A549 (cell line): ENCODE results near the gene IGFALS. TPM values are rescaled to one million over a fixed set of nuclear protein-coding genes. Genes with fewer than 3 reads are reported as not detected.

Experiments
- ATAC-seq, 2 experiments: fragments of 200-7000 bp in 1 of 2; fragments of >200 bp in 1 of 2; cut with Nextera tagmentation in 1 of 2; cut with Tn5 transposase in 1 of 2; 3 replicates each; pipeline versions ENCODE4 v1.8.0 to v1.9.1; 2018 to 2020; ENCODE audit warnings: mild to moderate bottlenecking in 1 of 2, moderate library complexity in 1 of 2
- CTCF ChIA-PET: fragments of 300-600 bp; sonication (Branson Sonifier 250); formaldehyde crosslinking; extraction: SDS; loops from one replicate; lab custom pipeline; 2021; ENCODE audit warnings: antibody characterized with exemption, inconsistent platforms; lab: Yijun Ruan, JAX
- POLR2A ChIA-PET: fragments of 350-600 bp; formaldehyde crosslinking; extraction: SDS; loops from one replicate; lab custom pipeline; 2021; ENCODE audit warnings: antibody characterized with exemption, inconsistent platforms; lab: Yijun Ruan, JAX
- DNase-seq, 2 experiments: peaks; one replicate each; pipeline versions ENCODE4 v3.0.0 to v3.0.0-alpha.2; 2011 to 2016; ENCODE audit warnings: low read depth in 1 of 2, low spot score in 1 of 2
- FAIRE-seq: peaks from 2 replicates; lab custom pipeline; 2011; peaks lifted over from hg19 to GRCh38; lab: Jason Lieb, UNC
- H3K27ac ChIP-seq, 2 experiments: fragments of >200 bp; sonication (Bioruptor Twin); formaldehyde crosslinking; 3 replicates each; pipeline ENCODE4 v1.5.1; 2016 to 2017
- H3K4me1 ChIP-seq: fragments of >200 bp; sonication (Bioruptor Twin); formaldehyde crosslinking; 3 replicates; pipeline ENCODE4 v1.6.1; 2016
- H3K4me2 ChIP-seq: fragments of >200 bp; sonication (Bioruptor Twin); formaldehyde crosslinking; 3 replicates; pipeline ENCODE4 v1.6.1; 2016
- H3K4me3 ChIP-seq: fragments of >200 bp; sonication (Bioruptor Twin); formaldehyde crosslinking; 3 replicates; pipeline ENCODE4 v1.5.1; 2016
- H3K9me3 ChIP-seq: fragments of >200 bp; sonication (Bioruptor Twin); formaldehyde crosslinking; 3 replicates; pipeline ENCODE4 v1.6.1; 2016
- CBX8 ChIP-seq: fragments of 200-600 bp; sonication (generic); IDR thresholded peaks from 2 replicates; pipeline ENCODE4 v1.6.1; 2016
- EHF ChIP-seq: fragments of 250-450 bp; sonication (Bioruptor Pico); IDR thresholded peaks from 2 replicates; pipeline ENCODE4 v1.5.0; 2020; ENCODE audit warnings: mild to moderate bottlenecking
- EP300 ChIP-seq, 2 experiments: fragments of >200 bp; sonication (Bioruptor Twin); formaldehyde crosslinking; IDR thresholded peaks; 2 replicates in 1 of 2; 3 replicates in 1 of 2; pipeline ENCODE4 v1.6.1; 2016 to 2017
- FOSB ChIP-seq: fragments of 250-450 bp; sonication (Bioruptor Pico); IDR thresholded peaks from 2 replicates; pipeline ENCODE4 v1.5.0; 2020; ENCODE audit warnings: mild to moderate bottlenecking, moderate library complexity
- FOSL2 ChIP-seq, 2 experiments: fragments of 450-650 bp in 1 of 2; fragments of >200 bp in 1 of 2; sonication (Bioruptor Twin) in 1 of 2; formaldehyde crosslinking; IDR thresholded peaks; 2 replicates each; pipeline versions ENCODE4 v1.5.0 to v1.6.1; 2016 to 2020; ENCODE audit warnings: mild to moderate bottlenecking in 1 of 2, moderate library complexity in 1 of 2
- HOXB13 ChIP-seq: fragments of 250-450 bp; sonication (Bioruptor Pico); IDR thresholded peaks from 2 replicates; pipeline ENCODE4 v1.5.0; 2020; ENCODE audit warnings: low read depth, mild to moderate bottlenecking, moderate library complexity
- JUN ChIP-seq, 2 experiments: fragments of >200 bp; sonication (Bioruptor Twin); formaldehyde crosslinking; IDR thresholded peaks; 2 replicates in 1 of 2; 3 replicates in 1 of 2; pipeline ENCODE4 v1.6.1; 2016 to 2017
- KDM1A ChIP-seq: fragments of 200-600 bp; sonication (generic); IDR thresholded peaks from 2 replicates; pipeline ENCODE4 v1.6.1; 2016; ENCODE audit warnings: low read depth, mild to moderate bottlenecking
- MYC ChIP-seq: IDR thresholded peaks from 2 replicates; pipeline ENCODE4 v1.6.1; 2012; ENCODE audit warnings: mild to moderate bottlenecking, inconsistent platforms, low read length, improper control_type of control experiment, borderline replicate concordance
- NR3C1 ChIP-seq: fragments of >200 bp; sonication (Bioruptor Twin); formaldehyde crosslinking; IDR thresholded peaks from 3 replicates; pipeline ENCODE4 v1.6.1; 2017
- RAD21 ChIP-seq, 2 experiments: fragments of >200 bp in 1 of 2; sonication (Bioruptor Twin) in 1 of 2; formaldehyde crosslinking in 1 of 2; IDR thresholded peaks in 1 of 2; conservative IDR thresholded peaks in 1 of 2; 2 replicates in 1 of 2; 3 replicates in 1 of 2; pipeline ENCODE4 v1.6.1; 2012 to 2018; ENCODE audit warnings: inconsistent platforms in 1 of 2
- RARB ChIP-seq: fragments of 250-450 bp; sonication (Bioruptor Pico); IDR thresholded peaks from 2 replicates; pipeline ENCODE4 v1.8.0; 2021; ENCODE audit warnings: mild to moderate bottlenecking, moderate library complexity
- SMC3 ChIP-seq: fragments of >200 bp; sonication (Bioruptor Twin); formaldehyde crosslinking; IDR thresholded peaks from 3 replicates; pipeline ENCODE4 v1.6.1; 2018; ENCODE audit warnings: inconsistent platforms
- SREBF2 ChIP-seq: fragments of 450-650 bp; IDR thresholded peaks from 2 replicates; pipeline ENCODE4 v1.6.1; 2014; ENCODE audit warnings: mild to moderate bottlenecking, moderate library complexity
- TFCP2L1 ChIP-seq: fragments of 250-450 bp; sonication (Bioruptor Pico); IDR thresholded peaks from 2 replicates; pipeline ENCODE4 v1.5.0; 2021; ENCODE audit warnings: mild to moderate bottlenecking
- WGBS: methylation state at CpG from one replicate; pipeline ENCODE4 v1.1.6; 2017; ENCODE audit errors: missing lambda C conversion rate; 5-methylcytosine and 5-hydroxymethylcytosine counted together
- polyA plus RNA-seq, 4 experiments: library from polyadenylated mRNA; depleted of rRNA in 3 of 4; stranded (reverse); fragments of >200 nt; fragmentation: RNase III in 1 of 4; extraction: RNeasy Plus Mini Kit Qiagen cat#74134 plus additional on column Dnase treatment in 1 of 4; gene quantifications; 2 replicates in 3 of 4; 3 replicates in 1 of 4; pipeline ENCODE4 v1.2.3, GENCODE V29; 2011 to 2017
- TF ChIP-seq, protein P1 (sequence below): fragments of 250-450 bp; sonication (Bioruptor Pico); IDR thresholded peaks from 2 replicates; pipeline ENCODE4 v1.5.0; 2020; ENCODE audit warnings: low read depth, mild to moderate bottlenecking, moderate library complexity
- TF ChIP-seq, protein P2 (sequence below): fragments of >200 bp; sonication (Bioruptor Twin); formaldehyde crosslinking; IDR thresholded peaks from 3 replicates; pipeline ENCODE4 v1.5.1; 2016
- TF ChIP-seq, protein P3 (sequence below): IDR thresholded peaks from 2 replicates; pipeline ENCODE4 v1.6.1; 2012; ENCODE audit warnings: low read depth, borderline replicate concordance
- TF ChIP-seq, protein P4 (sequence below): IDR thresholded peaks from 2 replicates; pipeline ENCODE4 v1.6.1; 2012

Gene IGFALS
- polyA plus RNA-seq, 2 of the 4 experiments (the other 2 are of a cell fraction): 0.08 TPM; not detected in 1

DNA sequence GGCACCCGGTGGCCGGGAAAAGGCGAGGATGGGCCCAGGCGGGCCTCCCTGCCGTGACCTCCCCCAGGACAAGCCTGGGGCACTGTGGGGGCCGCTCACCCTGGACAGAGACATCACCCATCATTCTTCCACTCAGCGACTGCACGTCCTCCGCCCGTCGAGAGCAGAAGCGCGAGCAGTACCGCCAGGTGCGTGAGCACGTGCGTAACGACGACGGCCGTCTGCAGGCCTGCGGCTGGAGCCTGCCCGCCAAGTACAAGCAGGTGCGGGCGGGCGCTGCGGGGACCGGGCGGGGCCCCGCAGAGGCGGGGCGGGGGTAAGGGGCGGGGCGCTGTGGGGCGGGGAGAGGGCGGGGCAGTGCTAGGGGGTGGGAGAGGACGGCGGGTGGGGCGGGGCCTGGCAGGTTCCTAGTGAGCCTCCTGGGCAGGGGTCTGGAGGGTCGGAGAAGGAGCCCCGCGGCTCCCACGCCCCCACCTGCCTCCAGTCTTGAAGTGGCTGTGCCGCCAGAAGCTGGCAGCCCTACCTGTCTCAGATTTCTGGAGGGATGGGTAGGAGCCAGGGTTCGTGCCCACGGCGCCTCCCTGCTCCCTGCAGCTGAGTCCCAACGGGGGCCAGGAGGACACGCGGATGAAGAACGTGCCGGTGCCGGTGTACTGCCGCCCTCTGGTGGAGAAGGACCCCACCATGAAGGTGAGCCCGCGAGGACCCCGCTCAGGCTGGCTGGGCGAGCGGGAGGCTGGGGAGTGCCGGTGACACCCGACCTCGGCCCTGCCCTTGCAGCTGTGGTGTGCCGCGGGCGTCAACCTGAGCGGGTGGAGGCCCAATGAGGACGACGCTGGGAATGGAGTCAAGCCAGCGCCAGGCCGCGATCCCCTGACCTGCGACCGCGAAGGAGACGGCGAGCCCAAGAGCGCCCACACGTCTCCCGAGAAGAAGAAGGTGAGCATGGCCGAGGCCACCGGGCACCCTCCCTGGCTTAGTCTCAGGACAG lies 29.7 kb downstream of the IGFALS start:
- ATAC-seq (peak; percentile 10 to 65; a peak in 3 of 6 replicates), DNase-seq (peak in 1 of 2 experiments; percentile 56), FAIRE-seq (no peak)
- 85% methylated on average over 41 of the region's 81 CpGs for WGBS
- Histone ChIP-seq H3K4me3 (no peak overlapping the region), H3K9me3 (no peaks in the 10 kb centered on the region), H3K4me2 (no peak overlapping the region), H3K4me1 (no peaks in the 10 kb centered on the region), H3K27ac (no peak overlapping the region)
- TF ChIP-seq KDM1A (no peak), TFCP2L1 (CRISPR knock-in tag) (no peak), RAD21 (conservative IDR thresholded peaks at IDR 0.05 in 1 of 2, IDR thresholded peaks at IDR 0.05 in 1 of 2) (peak; percentile 58 to 68; a peak in 4 of 5 replicates), EHF (no peak), FOSB (CRISPR knock-in tag) (no peak), CBX8 (no peak), FOSL2 (IDR thresholded peaks at IDR 0.05) (no peak), FOSL2 (CRISPR knock-in tag; IDR thresholded peaks at IDR 0.05) (no peak), MYC (no peak), SMC3 (peak; percentile 49), RARB (CRISPR knock-in tag) (no peak), NR3C1 (no peak), SREBF2 (no peak), EP300 (IDR thresholded peaks at IDR 0.05) (no peak)
- TF ChIP-seq, protein P1, sequence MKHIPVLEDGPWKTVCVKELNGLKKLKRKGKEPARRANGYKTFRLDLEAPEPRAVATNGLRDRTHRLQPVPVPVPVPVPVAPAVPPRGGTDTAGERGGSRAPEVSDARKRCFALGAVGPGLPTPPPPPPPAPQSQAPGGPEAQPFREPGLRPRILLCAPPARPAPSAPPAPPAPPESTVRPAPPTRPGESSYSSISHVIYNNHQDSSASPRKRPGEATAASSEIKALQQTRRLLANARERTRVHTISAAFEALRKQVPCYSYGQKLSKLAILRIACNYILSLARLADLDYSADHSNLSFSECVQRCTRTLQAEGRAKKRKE (CRISPR knock-in tag): no peak
- TF ChIP-seq, protein P2, sequence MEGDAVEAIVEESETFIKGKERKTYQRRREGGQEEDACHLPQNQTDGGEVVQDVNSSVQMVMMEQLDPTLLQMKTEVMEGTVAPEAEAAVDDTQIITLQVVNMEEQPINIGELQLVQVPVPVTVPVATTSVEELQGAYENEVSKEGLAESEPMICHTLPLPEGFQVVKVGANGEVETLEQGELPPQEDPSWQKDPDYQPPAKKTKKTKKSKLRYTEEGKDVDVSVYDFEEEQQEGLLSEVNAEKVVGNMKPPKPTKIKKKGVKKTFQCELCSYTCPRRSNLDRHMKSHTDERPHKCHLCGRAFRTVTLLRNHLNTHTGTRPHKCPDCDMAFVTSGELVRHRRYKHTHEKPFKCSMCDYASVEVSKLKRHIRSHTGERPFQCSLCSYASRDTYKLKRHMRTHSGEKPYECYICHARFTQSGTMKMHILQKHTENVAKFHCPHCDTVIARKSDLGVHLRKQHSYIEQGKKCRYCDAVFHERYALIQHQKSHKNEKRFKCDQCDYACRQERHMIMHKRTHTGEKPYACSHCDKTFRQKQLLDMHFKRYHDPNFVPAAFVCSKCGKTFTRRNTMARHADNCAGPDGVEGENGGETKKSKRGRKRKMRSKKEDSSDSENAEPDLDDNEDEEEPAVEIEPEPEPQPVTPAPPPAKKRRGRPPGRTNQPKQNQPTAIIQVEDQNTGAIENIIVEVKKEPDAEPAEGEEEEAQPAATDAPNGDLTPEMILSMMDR: peak; percentile 46
- TF ChIP-seq, protein P3, sequence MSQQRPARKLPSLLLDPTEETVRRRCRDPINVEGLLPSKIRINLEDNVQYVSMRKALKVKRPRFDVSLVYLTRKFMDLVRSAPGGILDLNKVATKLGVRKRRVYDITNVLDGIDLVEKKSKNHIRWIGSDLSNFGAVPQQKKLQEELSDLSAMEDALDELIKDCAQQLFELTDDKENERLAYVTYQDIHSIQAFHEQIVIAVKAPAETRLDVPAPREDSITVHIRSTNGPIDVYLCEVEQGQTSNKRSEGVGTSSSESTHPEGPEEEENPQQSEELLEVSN: no peak
- TF ChIP-seq, protein P4, sequence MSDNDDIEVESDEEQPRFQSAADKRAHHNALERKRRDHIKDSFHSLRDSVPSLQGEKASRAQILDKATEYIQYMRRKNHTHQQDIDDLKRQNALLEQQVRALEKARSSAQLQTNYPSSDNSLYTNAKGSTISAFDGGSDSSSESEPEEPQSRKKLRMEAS: 0 out of 2 replicates have a peak, but pooled peaks have one; percentile 33
- CTCF ChIA-PET: interaction anchor here (0.7 to 8.5 kb wide), 28 partner anchors 9 to 426 kb away, joined by 3 to 56 read pairs (median 4); partner anchors contain the start of genes EME2, IFT140, IGFALS and MAPK8IP3
- POLR2A ChIA-PET: interaction anchor here (1.1 to 1.9 kb wide), 2 partner anchors 58 to 72 kb away, joined by 3 to 6 read pairs; partner anchors contain the start of gene MAPK8IP3

DNA sequence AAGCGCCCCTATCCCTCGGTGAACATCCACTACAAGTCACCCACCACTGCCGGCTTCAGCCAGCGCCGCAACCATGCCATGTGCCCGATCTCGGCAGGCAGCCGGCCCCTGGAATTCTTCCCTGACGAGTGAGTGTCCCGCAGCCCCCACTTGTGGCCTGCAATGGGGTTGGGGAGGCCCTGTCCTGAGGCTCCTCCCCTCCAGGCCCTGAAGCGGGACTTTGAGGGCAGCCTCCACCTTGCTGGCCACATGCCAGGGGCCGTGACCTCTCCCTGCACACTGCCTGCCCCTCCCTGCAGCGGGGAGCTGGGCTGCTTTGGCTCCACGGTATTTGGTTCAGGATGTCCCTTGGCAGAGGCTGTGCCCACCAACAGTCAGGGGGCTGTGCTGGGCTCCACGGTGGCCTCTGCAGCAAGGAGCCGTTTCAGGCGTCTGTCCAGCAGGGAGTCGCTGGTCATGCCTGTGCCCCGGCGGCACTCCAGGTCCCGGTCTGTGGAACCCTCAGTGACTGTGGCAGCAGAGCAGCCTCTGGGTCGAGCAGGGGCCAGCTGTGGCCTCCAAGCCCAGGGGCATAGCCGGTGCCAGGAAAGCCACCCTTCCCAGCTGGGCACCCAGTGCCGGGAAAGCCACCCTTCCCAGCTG lies 30.5 kb downstream of the IGFALS start:
- H3K9me3 ChIP-seq: no peaks in the 10 kb centered on the region
- no peak overlapping the region for H3K27ac ChIP-seq
- H3K4me3 ChIP-seq: no peak overlapping the region
- DNase-seq (no peak), FAIRE-seq (no peak), ATAC-seq (no peak)
- ChIA-PET POLR2A (interaction anchor here (1.1 to 1.9 kb wide), 2 partner anchors 57 to 71 kb away, joined by 3 to 6 read pairs; partner anchors contain the start of gene MAPK8IP3), CTCF (interaction anchor here (1.0 to 8.5 kb wide), 13 partner anchors 9 to 330 kb away, joined by 3 to 56 read pairs (median 5); partner anchors contain the start of genes EME2, IGFALS, MAPK8IP3 and MRPS34)
- no peak for TF ChIP-seq HOXB13 (CRISPR knock-in tag)
- TF ChIP-seq JUN (IDR thresholded peaks at IDR 0.05): no peak
- 90% methylated on average over 8 of the region's 24 CpGs for WGBS
- H3K4me1 ChIP-seq: no peaks in the 10 kb centered on the region
- H3K4me2 ChIP-seq: no peak overlapping the region
